8988T (cell line): ENCODE results near the gene FIGNL2.
A peak's percentile ranks its signal among the peaks of the same experiment; 100 is the strongest.

ENCODE experiments used
- DNase-seq: peaks from one replicate; pipeline ENCODE4 v3.0.0; 2011

Gene FIGNL2

DNA sequence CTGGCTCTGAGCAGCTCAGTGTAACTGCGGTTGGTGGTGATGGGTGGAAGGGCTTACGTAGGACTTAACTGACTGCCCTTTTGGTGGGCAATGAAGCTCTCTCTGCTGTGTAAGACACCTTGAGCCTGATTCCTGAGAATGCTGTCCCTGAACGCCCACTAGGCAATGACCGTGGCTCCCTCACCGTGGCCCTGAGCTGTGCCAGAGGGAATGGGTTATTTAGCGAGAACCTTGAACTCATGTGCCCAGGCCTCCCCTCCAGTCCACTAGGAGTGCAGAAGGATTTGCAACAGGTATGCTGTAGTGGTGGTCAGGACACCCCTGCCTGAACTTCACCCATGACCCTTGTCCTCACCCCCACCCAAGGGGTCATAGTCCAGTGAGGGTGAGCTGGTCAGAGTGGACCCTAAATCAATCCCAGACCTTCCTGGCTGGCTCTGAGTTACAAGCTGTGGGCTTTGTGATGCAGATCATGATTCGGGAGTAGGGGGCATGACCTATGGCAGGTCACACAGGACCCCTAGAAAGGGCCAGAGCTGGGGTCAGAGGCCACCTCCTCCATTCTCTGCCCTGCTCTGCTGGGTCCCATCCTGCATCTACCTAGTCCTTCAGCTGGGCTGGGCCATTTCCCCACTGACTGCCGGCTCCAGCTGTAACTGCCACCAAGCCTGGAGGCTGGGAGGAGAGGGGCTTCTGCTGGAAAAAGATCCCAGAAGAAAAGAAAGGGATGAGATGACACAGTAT is 24.9 kb upstream of the FIGNL2 start:
- DNase-seq, result no peak

DNA sequence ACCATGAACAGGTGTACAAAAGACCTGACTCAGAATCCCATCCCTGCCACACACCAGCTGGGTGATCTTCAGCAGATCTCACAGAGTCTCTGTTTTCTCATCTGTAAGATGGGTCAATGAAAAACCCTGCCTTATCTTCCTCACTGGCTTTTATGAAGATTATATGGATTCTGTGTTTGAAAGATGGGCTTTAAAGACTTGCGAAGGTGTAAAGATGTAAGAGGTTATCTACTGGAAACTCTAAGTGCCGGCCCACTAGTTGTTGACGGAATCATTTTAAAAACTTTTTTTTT is 24.1 kb upstream of the FIGNL2 start:
- DNase-seq, result no peak

DNA sequence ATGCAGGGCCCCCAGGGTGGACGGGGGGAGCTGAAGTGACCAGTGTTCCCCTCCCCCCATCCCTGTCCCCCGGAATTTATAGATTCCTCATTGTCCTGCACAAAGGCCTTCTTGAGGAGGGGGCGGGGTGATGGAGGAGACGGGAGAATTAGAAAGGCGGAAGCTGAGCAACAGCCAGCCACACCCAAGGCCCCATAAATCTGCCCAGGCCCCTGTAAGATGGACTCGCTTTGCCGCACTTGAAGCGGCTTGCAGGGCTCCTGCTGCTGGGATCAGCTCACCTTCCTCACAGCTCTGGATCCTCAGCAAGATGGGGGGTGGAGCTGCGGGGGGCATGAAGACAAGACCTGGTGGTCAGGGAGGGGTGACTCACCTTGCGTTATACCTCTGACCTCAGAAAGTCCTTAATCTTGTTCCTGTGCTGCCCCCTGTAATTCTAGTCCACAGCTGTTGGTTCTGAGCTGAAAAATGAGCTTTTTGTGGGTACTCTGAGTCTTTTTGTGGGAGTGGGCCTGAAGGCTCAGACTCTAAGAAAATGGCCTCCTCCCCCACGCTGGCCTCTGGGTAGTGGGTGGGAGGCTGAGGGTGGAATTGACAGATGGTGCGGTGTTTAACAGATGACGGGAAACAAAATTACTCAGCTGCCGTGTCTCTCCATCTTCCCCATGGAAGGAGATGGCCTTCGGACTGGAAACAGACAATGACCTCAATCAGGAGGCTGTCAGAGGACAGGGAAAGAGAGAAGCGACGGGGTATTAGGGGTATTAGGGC is 23.6 kb upstream of the FIGNL2 start:
- DNase-seq, result no peak

DNA sequence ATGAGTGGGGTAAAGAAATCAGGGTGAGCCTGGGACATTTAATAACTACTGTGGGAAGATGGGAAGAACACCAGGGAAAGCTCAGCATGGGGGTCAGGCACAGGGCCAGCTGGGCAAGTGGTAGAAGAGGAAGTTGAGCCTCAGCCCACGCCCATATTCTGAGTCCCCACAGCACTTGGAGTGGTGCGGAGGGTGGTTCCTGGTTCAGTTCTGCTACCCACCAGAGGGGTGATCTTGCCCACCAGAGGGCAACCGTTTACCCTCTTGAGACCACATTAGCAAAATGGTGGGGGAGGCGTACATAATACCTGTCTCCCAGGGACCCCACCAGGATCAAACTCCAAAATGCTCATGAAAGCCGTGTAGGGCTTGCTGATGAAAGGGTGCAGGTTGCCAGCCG is 22.6 kb upstream of the FIGNL2 start:
- no peak for DNase-seq

DNA sequence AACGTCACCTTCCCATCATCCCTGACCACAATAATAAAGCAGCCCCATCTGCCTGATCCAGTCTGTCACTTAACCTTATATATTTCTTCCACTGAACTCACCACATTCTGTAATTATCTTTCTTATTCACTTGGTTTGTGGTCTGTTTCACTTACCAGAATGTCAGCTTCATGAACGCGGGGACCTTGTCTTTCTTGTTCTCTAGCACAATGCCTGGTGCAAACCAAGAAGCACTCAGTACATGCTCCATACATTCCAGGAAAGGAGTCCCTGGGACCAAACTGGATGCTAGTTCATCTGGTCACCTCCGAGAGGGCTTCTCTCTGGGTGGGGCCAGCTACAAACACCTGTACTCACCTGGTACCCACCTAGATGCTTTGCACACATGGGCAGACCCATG is 22.0 kb upstream of the FIGNL2 start:
- no peak for DNase-seq

DNA sequence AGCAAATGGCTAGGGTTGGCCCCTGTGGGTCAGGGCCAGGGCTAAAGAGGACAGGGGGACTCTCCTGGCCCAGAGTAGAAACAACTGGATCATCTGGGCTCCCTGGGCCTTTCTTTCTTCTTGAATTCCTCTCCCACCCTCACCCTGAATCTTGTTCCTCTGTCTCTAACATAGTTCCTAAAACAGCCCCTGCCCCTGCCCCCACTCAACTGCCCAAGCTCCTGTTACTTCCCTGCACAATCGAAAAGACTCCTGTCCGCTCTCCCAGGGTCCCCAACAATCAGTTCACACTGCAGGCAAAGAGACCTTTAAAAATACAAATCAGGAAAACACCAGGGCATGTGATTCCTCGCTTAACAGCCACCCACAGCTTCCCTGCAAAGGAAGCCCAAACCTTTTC is 21.4 kb upstream of the FIGNL2 start:
- DNase-seq, result no peak

DNA sequence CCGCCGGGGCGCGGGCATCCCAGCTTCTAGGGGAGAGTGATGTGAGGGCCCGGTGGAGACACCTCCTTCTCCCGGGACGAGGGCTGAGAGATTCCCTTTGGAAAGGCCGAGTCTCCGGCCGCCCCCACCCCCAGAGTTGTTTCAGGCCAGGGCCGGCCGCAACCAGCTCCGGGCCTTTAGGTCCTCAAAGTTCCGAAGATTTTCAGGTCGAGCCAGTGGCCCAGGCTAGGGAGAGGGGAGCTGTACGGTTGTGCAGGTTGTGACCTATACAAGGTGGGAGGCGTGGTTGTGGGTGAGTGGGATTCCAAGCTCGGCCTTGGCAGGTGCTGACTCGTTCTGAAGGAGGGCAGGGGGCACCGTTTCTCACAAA is 21.0 kb upstream of the FIGNL2 start:
- no peak for DNase-seq

DNA sequence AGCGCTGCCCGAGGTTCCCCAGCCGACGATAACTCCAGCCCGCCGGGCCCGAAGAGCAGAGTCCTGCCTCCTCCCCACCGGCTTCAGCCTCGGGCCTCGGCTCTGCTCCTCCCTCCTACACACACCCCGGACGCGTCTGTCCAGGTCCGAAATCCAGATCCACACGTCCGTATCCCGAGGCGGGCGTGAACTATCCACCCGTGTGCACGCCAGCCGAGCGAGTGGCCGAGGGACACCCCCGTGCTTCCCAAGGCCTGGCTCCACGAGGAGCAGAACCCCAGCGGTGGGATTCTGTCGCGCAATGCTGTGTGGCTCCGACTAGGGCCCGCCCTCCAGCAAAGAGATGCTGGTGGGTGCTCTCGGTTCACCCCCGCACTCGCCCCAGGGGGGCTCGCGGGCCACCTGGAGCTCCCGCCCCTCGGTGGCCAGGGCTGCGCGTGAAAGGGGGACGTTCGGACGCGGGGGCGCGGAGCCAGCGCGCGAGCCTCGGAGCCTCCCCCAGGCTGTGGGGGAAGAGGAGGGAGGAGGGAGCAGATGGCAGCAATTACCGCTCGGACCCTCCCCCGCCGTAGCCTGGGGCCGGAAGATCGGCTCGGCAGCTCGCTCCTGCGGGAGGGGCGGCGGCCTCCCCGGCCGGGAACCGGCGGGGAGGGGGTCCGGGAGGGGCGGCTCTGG is 20.4 kb upstream of the FIGNL2 start:
- no peak for DNase-seq

DNA sequence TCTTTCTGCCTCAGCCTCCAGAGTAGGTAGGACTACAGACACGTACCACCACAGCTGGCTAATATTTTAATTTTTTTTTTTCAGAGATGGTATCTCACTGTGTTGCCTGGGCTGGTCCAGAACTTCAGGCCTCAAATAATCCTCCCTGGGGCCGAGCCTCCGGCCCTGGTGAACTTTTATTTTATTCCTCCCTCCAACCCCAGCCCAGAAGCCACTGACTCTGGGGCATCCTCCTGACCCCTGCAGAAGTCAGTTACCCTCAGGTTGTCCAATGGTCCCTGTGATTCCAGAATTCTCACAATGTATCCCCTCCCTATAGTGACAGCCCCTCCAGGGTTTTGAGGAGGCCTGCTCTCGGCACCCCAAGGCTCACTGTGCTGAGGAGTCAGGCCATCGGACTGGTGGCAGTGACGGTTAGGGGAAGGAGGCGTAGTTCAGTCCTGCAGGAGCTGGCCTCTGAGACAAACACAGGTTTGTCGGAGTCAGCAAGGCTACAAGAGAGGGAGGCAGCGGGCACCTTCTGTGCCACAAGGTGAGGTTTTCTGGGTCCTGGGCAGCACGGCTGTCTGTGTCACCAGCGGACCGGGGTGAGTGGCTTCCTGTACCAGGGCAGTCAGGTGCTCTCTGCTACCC is 19.4 kb upstream of the FIGNL2 start:
- DNase-seq, result no peak

DNA sequence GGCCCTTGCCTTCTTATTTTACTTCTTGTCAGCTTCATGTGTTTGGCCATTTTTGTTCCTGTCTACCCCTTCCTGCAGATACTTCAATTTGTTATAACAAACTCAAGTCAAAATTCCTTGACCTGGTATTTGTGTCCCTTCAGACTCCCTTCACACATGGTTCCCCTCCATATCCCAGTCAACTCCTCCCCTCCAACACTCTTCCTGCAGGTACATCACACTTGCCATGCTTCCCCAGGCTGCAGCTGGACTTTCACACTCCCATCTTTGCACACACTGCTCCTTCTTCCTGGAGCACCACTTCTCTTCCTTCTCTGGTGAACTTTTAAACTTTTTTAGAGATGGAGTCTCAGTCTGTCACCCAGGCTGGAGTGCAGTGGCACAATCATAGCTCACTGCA is 18.9 kb upstream of the FIGNL2 start:
- DNase-seq, result peak; percentile 17

DNA sequence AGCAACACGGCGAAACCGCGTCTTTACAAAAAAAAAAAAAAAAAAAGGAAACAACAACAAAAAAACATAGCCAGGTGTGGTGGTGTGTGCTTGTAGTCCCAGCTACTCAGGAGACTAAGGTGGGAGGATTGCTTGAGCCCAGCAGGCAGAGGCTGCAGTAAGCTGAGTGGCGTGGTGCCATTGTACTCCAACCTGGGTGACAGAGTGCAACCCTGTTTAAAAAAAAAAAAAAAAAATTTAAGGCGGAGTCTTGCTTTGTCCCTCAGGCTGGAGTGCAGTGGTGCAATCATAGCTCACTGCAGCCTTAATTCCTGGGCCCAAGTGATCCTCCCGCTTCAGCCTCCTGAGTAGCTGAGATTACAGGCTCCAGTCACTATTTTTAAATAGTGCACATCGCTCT is 18.2 kb upstream of the FIGNL2 start:
- no peak for DNase-seq

DNA sequence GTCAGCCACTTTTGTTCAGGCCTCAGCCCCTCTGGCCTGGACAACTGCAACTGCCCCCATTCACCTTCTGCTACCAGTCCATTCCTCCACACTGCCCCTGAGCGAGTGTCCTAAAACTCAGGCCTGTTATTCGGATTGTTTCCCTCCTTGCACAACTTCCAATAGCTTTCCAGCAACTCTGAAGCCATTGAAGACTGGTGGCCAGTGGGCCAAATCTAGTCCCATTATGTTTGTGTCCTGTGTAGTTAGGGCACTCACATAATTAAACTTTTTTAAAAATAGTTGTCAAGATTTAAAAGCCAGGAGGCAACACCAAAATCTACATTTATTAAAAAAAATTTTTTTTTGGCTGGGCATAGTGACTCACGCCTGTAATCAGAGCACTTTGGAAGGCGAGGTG is 17.8 kb upstream of the FIGNL2 start:
- no peak for DNase-seq

DNA sequence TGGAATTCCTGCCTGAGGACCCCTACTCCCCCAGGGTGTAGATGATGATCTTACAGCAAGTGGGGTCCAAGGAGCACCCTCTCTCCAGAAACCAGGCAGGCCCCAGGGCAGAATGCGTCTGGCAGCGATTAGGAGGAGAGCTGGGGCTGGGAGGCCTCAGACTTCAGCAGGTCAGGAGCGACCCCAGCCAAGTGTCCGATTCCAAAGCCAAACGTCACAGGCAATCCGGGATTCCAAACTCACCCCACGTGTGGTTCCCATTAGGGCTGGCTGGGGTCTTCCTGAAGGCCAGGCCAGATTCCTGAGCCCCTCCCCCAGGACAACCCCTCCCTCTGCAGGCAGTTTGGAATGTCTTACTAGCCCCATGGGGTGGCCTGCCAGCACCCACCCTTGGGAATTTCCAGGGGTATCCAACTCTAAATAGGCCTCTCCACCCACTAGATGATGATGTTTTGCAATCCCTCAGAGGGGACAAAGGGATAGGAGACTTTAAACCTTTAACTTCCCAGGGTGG is 17.3 kb upstream of the FIGNL2 start:
- peak; percentile 22 for DNase-seq

DNA sequence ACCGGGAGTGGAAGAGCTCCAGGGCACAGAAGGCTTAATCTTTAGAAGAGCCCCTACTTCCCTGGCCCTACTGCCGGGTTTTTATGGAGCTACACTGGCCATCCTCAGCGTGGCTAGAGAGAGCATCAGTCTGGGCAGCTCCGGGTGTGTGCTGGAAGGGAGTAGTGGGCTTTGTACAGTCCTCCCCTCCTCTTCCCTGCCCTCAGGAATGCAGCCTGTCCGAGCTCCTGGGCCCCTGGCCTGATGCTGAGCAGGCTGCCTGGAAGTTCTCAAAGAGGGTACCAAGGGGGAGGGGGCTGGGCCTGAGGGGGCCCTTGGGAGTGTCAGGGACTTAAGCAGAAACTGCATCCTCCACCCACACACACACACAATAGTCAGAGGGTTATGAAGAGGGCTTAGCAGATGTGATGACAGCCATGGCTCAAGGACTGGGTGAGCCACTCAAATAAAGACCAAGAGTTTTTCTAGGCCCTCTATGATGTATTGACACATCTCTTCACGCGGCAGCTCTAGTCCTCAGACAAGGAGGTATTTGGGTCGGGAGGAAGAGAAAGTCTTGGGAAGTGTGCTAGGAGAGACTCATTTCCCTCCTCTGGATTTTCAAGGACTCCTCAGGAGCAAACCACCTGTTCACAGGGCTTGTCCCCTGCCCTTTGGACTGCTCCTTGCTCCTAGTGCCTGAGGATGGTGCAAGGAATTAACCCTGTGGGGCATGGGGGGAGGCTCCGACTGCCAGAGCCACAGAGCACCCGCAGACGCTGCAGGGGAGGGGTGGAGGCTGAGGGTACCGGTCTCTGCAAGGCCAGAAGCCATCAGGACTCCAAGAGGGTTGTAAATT is 16.5 kb upstream of the FIGNL2 start:
- DNase-seq, result peak; percentile 40

DNA sequence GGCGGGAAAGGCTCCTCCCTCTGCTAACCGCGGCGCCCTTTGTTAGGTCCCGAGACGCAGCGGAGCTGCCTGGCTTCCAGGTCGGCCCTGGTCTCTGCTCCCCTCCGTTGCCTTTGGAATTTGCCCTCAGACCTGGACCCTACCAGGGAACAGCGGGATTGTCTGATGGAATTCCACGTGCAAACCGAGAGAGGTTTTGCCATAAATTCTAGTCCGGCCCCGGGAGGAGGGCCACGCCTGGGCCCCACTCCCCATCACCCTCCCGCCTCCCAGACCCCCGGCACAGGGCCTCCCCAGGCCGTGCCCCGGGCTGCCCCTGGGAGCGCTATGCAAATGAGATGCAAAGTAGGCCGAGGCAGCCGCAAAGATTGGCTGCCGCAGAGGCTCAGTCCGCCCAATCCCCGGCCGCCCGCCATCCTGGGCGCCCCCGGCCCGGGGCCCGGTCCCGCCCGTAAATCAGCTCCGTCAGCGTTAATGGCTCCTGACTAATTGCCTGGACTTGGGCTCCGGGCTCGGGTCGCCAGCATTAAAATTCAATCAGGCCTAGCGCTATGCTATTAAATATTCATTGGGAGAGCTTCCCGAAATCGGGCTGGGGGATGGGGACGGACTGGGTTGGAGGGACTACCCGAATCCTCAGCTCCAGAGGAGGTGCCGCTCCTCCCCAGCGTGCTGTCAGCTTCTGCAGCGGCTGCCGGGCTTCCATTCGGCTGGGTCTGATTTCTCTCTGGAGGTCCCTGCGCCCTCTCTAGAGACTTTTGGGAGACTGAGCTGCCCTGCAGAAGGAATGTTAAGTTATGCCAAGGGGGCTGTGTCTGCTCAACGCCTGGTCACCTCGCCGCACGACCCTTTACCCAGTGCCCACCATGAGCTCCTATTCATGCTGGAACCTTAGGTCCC is 15.7 kb upstream of the FIGNL2 start:
- DNase-seq, result peak; percentile 11

DNA sequence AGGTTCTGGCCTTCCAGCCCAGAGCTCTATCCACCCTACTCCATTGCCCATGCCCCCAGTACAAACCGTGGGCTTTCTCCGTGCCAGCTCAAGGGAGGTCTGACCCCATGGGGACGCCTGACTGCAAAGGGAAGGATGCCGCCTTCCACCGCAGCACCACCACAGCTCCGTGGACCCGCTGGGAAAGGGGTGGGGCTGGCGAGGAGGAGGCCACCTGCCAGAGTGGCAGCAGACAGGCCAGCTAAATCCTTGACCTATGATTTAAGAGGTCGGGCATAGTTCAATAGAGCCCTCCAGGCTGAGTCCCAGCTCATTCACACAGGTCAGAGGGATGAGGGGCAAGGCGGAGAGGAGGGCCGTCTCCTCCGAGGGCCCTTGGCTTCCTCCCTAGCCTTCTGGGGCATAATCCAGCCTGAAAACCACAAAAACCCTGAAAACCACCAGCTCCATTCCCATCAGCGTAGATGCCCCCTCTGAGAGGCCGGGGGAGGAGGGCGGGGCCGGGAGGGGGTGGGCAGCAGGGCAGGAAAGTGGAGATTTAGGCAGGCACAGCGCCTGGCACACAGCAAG is 14.9 kb upstream of the FIGNL2 start:
- DNase-seq, result peak; percentile 30

DNA sequence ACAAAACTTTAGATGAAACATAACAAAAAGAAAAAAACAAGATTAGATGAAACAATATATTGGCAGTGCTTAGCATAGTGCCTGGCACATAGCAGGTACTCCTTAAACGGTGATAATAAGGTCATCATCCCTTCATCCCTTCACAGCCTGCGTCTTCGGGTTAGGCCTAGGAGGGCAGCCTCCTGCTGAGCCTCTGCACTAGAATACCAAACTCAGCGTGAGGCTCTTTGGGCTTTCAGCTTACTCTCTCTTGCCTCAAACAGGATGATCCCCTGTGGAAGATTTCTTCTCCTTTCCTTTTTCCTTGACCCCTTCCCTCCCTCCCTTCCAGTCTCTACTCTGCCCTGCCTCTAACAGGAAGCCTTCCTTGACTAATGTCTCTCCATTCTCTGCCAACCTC is 14.4 kb upstream of the FIGNL2 start:
- peak; percentile 14 for DNase-seq

DNA sequence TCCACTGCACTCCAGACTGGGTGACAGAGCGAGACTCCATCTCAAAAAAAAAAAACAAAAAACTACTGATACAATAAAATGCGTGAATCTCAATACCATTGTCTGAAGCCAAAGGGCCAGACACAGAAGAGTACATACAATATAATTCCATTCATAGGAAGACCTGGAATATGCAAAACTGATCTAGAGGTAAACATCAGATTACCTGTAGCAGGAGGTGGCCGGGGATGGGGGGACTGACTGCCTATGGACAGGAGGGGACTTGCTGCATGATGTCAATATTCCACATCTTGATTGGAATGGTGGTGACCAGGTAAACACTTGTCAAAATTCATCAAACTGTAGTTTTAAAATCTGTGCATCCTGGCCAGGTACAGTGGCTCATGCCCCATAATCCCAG is 12.5 kb upstream of the FIGNL2 start:
- no peak for DNase-seq

DNA sequence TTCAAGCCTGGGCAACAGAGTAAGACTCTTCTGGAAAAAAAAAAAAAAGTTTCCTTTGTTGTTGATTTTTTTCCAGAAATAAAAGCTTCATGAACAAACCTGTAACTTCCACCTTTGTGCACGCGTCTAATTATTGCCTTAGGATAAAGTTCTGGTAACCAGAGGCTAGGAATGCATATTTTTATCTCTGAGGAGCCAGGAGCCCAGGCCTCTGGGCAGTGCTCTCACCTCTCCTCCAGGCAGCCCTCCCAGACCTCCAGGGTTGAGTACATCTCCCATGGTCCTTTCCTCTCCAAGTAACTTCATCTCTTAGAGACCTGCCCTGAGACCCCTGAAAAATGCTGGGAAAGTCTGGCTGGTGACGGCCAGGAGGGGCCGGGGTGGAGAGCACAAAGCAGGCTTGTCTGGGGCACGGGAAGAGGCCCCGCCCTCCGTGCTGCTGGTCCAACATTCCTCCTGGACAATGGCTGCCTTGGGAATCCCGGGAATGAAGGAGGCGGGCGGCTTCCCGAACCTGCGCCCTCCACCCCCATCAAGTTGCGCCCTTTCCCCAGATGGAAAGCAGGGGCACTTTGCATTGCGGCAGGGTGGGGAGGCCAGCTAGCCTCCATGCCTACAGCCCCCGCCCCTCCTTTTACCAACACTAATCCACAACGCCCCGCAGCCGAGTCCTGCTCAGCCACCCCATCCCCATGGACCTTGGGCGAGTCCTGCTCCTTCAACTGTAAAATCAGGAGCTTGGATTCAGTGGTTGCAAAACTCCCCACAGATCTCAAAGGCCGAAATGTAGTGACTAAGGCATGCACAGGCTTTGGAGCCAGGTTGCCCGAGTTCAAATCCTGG is 7.3 kb upstream of the FIGNL2 start:
- peak; percentile 27 for DNase-seq
